IMR-90 (cell line): ENCODE data around the gene FA2H. TPM values are rescaled to one million over a fixed set of nuclear protein-coding genes. Genes with fewer than 3 reads are reported as not detected.

Experiments
- ATAC-seq: fragments of 200-7000 bp; cut with Tn5 transposase; 2 replicates; pipeline ENCODE4 v1.9.1; 2020; ENCODE audit warnings: low read depth, mild to moderate bottlenecking, moderate library complexity
- BruUV-seq: library from RNA; stranded (reverse); fragments of 400-500 nt; replicated peaks from 2 replicates; lab custom pipeline; 2021; lab: Mats Ljungman, UMichigan
- CTCF ChIA-PET: fragments of 300-600 bp; formaldehyde crosslinking; extraction: SDS; loops from one replicate; lab custom pipeline; 2021; ENCODE audit warnings: antibody characterized with exemption; lab: Yijun Ruan, JAX
- POLR2A ChIA-PET: fragments of 300-600 bp; sonication (Branson Sonifier 250); formaldehyde crosslinking; loops from one replicate; lab custom pipeline; 2022; ENCODE audit warnings: antibody characterized with exemption; ENCODE audit not compliant: unreplicated experiment; lab: Charles Lee
- DNase-seq: peaks from one replicate; pipeline ENCODE4 v3.0.0; 2013
- H2AFZ ChIP-seq: replicated peaks from 2 replicates; pipeline ENCODE3; 2013; ENCODE audit warnings: low read length, mild to moderate bottlenecking; ENCODE audit not compliant: poor library complexity
- H2AK5ac ChIP-seq: 2 replicates; pipeline ENCODE4 v1.6.1; 2013; ENCODE audit warnings: low read depth, low read length, inconsistent platforms
- H2AK9ac ChIP-seq: replicated peaks from 2 replicates; pipeline ENCODE3; 2013; ENCODE audit warnings: mild to moderate bottlenecking, low read depth, low read length, moderate library complexity; ENCODE audit not compliant: poor library complexity
- H2BK120ac ChIP-seq: 2 replicates; pipeline ENCODE4 v1.6.1; 2013; ENCODE audit warnings: low read depth, low read length, inconsistent platforms
- H2BK15ac ChIP-seq: 3 replicates; pipeline ENCODE4 v1.6.1; 2013; ENCODE audit warnings: low read depth, low read length, inconsistent platforms
- H2BK20ac ChIP-seq: 2 replicates; pipeline ENCODE4 v1.6.1; 2013; ENCODE audit warnings: low read depth, mild to moderate bottlenecking, inconsistent platforms, low read length, moderate library complexity
- H2BK5ac ChIP-seq: 2 replicates; pipeline ENCODE4 v1.6.1; 2013; ENCODE audit warnings: mild to moderate bottlenecking, low read depth, low read length, inconsistent platforms; ENCODE audit not compliant: poor library complexity, severe bottlenecking
- H3K14ac ChIP-seq: replicated peaks from 2 replicates; pipeline ENCODE4 v1.6.1; 2013; ENCODE audit warnings: low read depth, low read length, inconsistent platforms
- H3K18ac ChIP-seq: 2 replicates; pipeline ENCODE4 v1.6.1; 2013; ENCODE audit warnings: low read depth, low read length, control low read depth
- H3K23ac ChIP-seq: 2 replicates; pipeline ENCODE4 v1.6.1; 2013; ENCODE audit warnings: low read depth, low read length, inconsistent platforms
- H3K27ac ChIP-seq: 2 replicates; pipeline ENCODE4 v1.5.1; 2013; ENCODE audit warnings: mild to moderate bottlenecking, control low read depth, low read length; ENCODE audit not compliant: insufficient read depth
- H3K27me3 ChIP-seq: 2 replicates; pipeline ENCODE4 v1.6.1; 2013; ENCODE audit warnings: low read length; ENCODE audit not compliant: control insufficient read depth, insufficient read depth
- H3K36me3 ChIP-seq: 2 replicates; pipeline ENCODE4 v1.6.1; 2013; ENCODE audit warnings: low read length, mixed read lengths; ENCODE audit not compliant: control insufficient read depth, insufficient read depth
- H3K4ac ChIP-seq: 2 replicates; pipeline ENCODE4 v1.6.1; 2013; ENCODE audit warnings: low read depth, low read length, inconsistent platforms
- H3K4me1 ChIP-seq: 2 replicates; pipeline ENCODE4 v1.6.1; 2013; ENCODE audit warnings: low read length, mixed read lengths; ENCODE audit not compliant: control insufficient read depth, insufficient read depth
- H3K4me2 ChIP-seq: 2 replicates; pipeline ENCODE4 v1.6.1; 2013; ENCODE audit warnings: low read depth, mild to moderate bottlenecking, control low read depth, low read length, moderate library complexity
- H3K4me3 ChIP-seq: 2 replicates; pipeline ENCODE4 v1.5.1; 2013; ENCODE audit warnings: low read depth, mild to moderate bottlenecking, control low read depth, low read length, moderate library complexity; ENCODE audit not compliant: insufficient read depth
- H3K56ac ChIP-seq: 2 replicates; pipeline ENCODE4 v1.6.1; 2013; ENCODE audit warnings: low read length, inconsistent platforms; ENCODE audit not compliant: insufficient read depth; ENCODE audit errors: extremely low read depth
- H3K79me1 ChIP-seq, 2 experiments: 2 replicates each; pipeline ENCODE4 v1.6.1; 2013; ENCODE audit warnings: low read length in 2 of 2, inconsistent platforms in 1 of 2, low read depth in 1 of 2
- H3K9ac ChIP-seq: 2 replicates; pipeline ENCODE4 v1.6.1; 2013; ENCODE audit warnings: low read depth, low read length, control low read depth
- H3K9me1 ChIP-seq: 2 replicates; pipeline ENCODE4 v1.6.1; 2013; ENCODE audit warnings: low read length, inconsistent platforms; ENCODE audit not compliant: insufficient read depth
- H3K9me3 ChIP-seq: 2 replicates; pipeline ENCODE4 v1.6.1; 2013; ENCODE audit warnings: low read length; ENCODE audit not compliant: control insufficient read depth, insufficient read depth
- H4K20me1 ChIP-seq: 2 replicates; pipeline ENCODE4 v1.6.1; 2013; ENCODE audit warnings: low read length, inconsistent platforms; ENCODE audit not compliant: insufficient read depth
- H4K5ac ChIP-seq: 2 replicates; pipeline ENCODE4 v1.6.1; 2013; ENCODE audit warnings: mild to moderate bottlenecking, low read depth, low read length, control low read depth
- H4K8ac ChIP-seq, 2 experiments: 2 replicates each; pipeline ENCODE4 v1.6.1; 2013; ENCODE audit warnings: low read depth in 2 of 2, low read length in 2 of 2, control low read depth in 1 of 2, inconsistent platforms in 1 of 2
- H4K91ac ChIP-seq: 2 replicates; pipeline ENCODE4 v1.6.1; 2013; ENCODE audit warnings: low read depth, low read length, inconsistent platforms; ENCODE audit not compliant: insufficient read depth
- ELK1 ChIP-seq: fragments of 150-350 bp; IDR thresholded peaks from 2 replicates; pipeline ENCODE4 v1.6.1; 2016; ENCODE audit warnings: low read depth, mild to moderate bottlenecking, low read length, moderate library complexity, borderline replicate concordance
- FOS ChIP-seq: fragments of 150-350 bp; IDR thresholded peaks from 2 replicates; pipeline ENCODE4 v1.6.1; 2016; ENCODE audit warnings: low read depth, low read length
- WGBS, 2 experiments: methylation state at CpG; one replicate each; pipeline versions ENCODE4 v1.1.5 to v1.1.7; 2013; ENCODE audit warnings: missing lambda C conversion rate in 2 of 2; ENCODE audit not compliant: insufficient read length in 1 of 2; ENCODE audit errors: extremely low coverage in 2 of 2; 5-methylcytosine and 5-hydroxymethylcytosine counted together
- dilution Hi-C: fragments of 300-500 bp; cut with HindIII; formaldehyde crosslinking; loops from one replicate; pipeline ENCODE4 v1.14.3; 2018; ENCODE audit warnings: low sequenced_read_pairs; ENCODE audit not compliant: unreplicated experiment
- in situ Hi-C: fragments of 300-500 bp; cut with MboI; formaldehyde crosslinking; loops from 3 replicates; pipeline ENCODE4 v1.14.3; 2019; ENCODE audit warnings: low sequenced_read_pairs, inconsistent platforms, mixed read lengths
- intact Hi-C: fragments of 100-400 bp; cut with micrococcal nuclease; formaldehyde crosslinking; loops from 2 replicates; pipeline ENCODE4 v1.10.0; 2022
- polyA plus RNA-seq, 3 experiments: library from polyadenylated mRNA; depleted of rRNA; stranded (reverse); fragments of >200 nt; gene quantifications; 2 replicates each; pipeline ENCODE4 v1.2.3, GENCODE V29; 2012; ENCODE audit warnings: low replicate concordance in 1 of 3
- total RNA-seq: library from RNA; depleted of rRNA; stranded (reverse); fragments of >200 nt; gene quantifications from 2 replicates; pipeline ENCODE4 v1.2.3, GENCODE V29; 2012

FA2H gene
- total and polyA plus RNA-seq, 2 of the 4 experiments (the other 2 are of a cell fraction): not detected

- DNase-seq: no peak
- no TSS peak for BruUV-seq
- POLR2A ChIA-PET: no interaction called here
Observed at GRCh38 chr16:74794668-74795067, 20.0 kb upstream of the FA2H start.

More at GRCh38 chr16:74794668-74795067, 20.0 kb upstream of the FA2H start:
- Histone ChIP-seq H3K9me3 (no peaks in the 10 kb centered on the region), H2BK20ac (no peak overlapping the region), H3K4ac (no peak overlapping the region), H3K36me3 (no peaks in the 10 kb centered on the region), H3K18ac (no peak overlapping the region), H4K91ac (no peak overlapping the region), H3K4me3 (no peak overlapping the region), H2BK120ac (no peak overlapping the region), H2AK5ac (no peak overlapping the region), H2BK15ac (no peak overlapping the region), H2AK9ac (no peak overlapping the region), H3K79me1 (no peaks in the 10 kb centered on the region), H3K14ac (no peak overlapping the region), H3K4me2 (no peak overlapping the region), H3K27me3 (peaks cover 16% of the 10 kb centered on the region), H4K8ac (no peak overlapping the region), H4K5ac (no peak overlapping the region), H2AFZ (no peak overlapping the region), H3K56ac (no peak overlapping the region), H2BK5ac (no peak overlapping the region), H3K4me1 (no peaks in the 10 kb centered on the region), H3K9ac (no peak overlapping the region), H3K27ac (no peak overlapping the region), H3K23ac (no peak overlapping the region), H3K9me1 (no peaks in the 10 kb centered on the region), H4K20me1 (no peaks in the 10 kb centered on the region)
- intact Hi-C loops: no loop called here
- dilution Hi-C loops: no loop called here
- no peak for ATAC-seq
- CTCF ChIA-PET: no interaction called here
- TF ChIP-seq FOS (no peak), ELK1 (no peak)
- in situ Hi-C loops: no loop called here
- WGBS, 2 experiments: no CpG with 5 or more reads among the region's 2 CpGs
